ENCODE measurements around the gene ADGRA3. TPM values are rescaled to one million over a fixed set of nuclear protein-coding genes. Genes with fewer than 3 reads are reported as not detected.

ADGRA3 gene
- polyA plus RNA-seq, 1 donor from 2014 or later: 40.5 TPM

DNA sequence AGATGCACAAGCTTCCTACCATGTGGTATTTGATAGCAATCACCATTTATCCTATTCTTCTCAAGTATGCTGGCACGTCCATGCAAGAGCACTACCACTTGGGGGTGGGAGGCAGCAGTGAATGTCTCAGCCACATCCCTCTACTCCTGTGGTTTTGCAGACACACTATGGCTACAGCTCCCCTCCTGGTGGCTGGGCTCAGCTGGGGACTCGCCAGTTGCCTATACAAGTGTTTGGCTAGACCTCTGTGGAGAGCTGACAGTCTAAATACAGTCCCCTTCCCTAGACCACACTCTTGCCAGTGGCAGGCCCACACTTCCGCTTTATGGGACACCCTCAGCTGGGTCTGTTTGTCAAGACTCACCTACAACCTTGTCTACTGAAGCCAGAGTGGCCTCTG is 53.2 kb downstream of the ADGRA3 start:
- Histone ChIP-seq H3K9me3 (ENCODE audit: low read length) (no peaks in the 10 kb centered on the region), H2AFZ (ENCODE audit: low read depth, low read length) (no peak overlapping the region), H3F3A (ENCODE audit: insufficient read depth, low read length, poor library complexity, severe bottlenecking) (no peaks in the 10 kb centered on the region), H3K4me2 (ENCODE audit: low read length) (no peak overlapping the region), H3K4me3 (ENCODE audit: low read length) (no peak overlapping the region), H4K20me1 (ENCODE audit: insufficient read depth) (no peaks in the 10 kb centered on the region), H3K36me3 (ENCODE audit: insufficient read depth, low read length) (no peaks in the 10 kb centered on the region), H3K9me2 (ENCODE audit: insufficient read depth, low read length) (no peaks in the 10 kb centered on the region), H3K79me2 (replicated peaks; ENCODE audit: insufficient read depth, low read length) (no peaks in the 10 kb centered on the region), H3K9ac (ENCODE audit: low read length) (no peak overlapping the region), H3K27ac (ENCODE audit: low read length) (no peak overlapping the region), H3K27me3 (ENCODE audit: insufficient read depth, low read depth, low read length) (no peaks in the 10 kb centered on the region)
- TF ChIP-seq RAD21 (conservative IDR thresholded peaks at IDR 0.05) (no peak), EP300 (conservative IDR thresholded peaks at IDR 0.05; ENCODE audit: poor library complexity, severe bottlenecking) (no peak), TAF1 (IDR thresholded peaks at IDR 0.05; ENCODE audit: low read depth) (no peak), EZH2 (IDR thresholded peaks at IDR 0.05; ENCODE audit: borderline replicate concordance, insufficient read depth, low read length, poor library complexity, severe bottlenecking) (no peak), POLR2AphosphoS5 (IDR thresholded peaks at IDR 0.05) (no peak), MXI1 (conservative IDR thresholded peaks at IDR 0.05; ENCODE audit: poor library complexity, severe bottlenecking) (no peak), REST (IDR thresholded peaks at IDR 0.05; ENCODE audit: borderline replicate concordance) (no peak), SMC3 (conservative IDR thresholded peaks at IDR 0.05; ENCODE audit: poor library complexity) (no peak)
- TF ChIP-seq, protein P1, sequence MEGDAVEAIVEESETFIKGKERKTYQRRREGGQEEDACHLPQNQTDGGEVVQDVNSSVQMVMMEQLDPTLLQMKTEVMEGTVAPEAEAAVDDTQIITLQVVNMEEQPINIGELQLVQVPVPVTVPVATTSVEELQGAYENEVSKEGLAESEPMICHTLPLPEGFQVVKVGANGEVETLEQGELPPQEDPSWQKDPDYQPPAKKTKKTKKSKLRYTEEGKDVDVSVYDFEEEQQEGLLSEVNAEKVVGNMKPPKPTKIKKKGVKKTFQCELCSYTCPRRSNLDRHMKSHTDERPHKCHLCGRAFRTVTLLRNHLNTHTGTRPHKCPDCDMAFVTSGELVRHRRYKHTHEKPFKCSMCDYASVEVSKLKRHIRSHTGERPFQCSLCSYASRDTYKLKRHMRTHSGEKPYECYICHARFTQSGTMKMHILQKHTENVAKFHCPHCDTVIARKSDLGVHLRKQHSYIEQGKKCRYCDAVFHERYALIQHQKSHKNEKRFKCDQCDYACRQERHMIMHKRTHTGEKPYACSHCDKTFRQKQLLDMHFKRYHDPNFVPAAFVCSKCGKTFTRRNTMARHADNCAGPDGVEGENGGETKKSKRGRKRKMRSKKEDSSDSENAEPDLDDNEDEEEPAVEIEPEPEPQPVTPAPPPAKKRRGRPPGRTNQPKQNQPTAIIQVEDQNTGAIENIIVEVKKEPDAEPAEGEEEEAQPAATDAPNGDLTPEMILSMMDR (IDR thresholded peaks at IDR 0.05; ENCODE audit: poor library complexity, severe bottlenecking): no peak

DNA sequence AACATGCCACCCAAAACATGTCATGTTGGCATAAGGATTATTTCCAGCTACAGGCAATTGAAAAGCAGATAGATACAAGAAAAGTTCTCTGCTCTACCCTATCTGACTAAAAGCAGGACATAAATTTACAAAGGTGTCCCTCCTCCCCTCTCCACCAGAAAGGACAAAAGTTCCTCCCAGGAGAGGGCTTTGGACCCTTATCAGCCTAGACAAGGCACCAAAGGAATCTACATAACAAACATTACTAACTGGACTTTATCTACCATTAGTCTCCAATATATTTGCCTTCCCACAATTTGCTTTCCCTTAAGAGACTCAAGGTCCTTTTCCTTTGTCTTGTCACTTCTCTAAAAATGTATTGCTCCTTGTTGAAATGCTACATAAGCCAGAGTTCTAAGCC is 55.6 kb downstream of the ADGRA3 start:
- Histone ChIP-seq H4K20me1 (ENCODE audit: insufficient read depth) (no peaks in the 10 kb centered on the region), H3K9me3 (ENCODE audit: low read length) (no peaks in the 10 kb centered on the region), H3K4me3 (ENCODE audit: low read length) (no peak overlapping the region), H3F3A (ENCODE audit: insufficient read depth, low read length, poor library complexity, severe bottlenecking) (no peaks in the 10 kb centered on the region), H3K9me2 (ENCODE audit: insufficient read depth, low read length) (no peaks in the 10 kb centered on the region), H3K27me3 (ENCODE audit: insufficient read depth, low read depth, low read length) (no peaks in the 10 kb centered on the region), H3K27ac (ENCODE audit: low read length) (no peak overlapping the region), H3K4me2 (ENCODE audit: low read length) (no peak overlapping the region), H3K36me3 (ENCODE audit: insufficient read depth, low read length) (no peaks in the 10 kb centered on the region), H2AFZ (ENCODE audit: low read depth, low read length) (no peak overlapping the region), H3K79me2 (replicated peaks; ENCODE audit: insufficient read depth, low read length) (no peaks in the 10 kb centered on the region), H3K9ac (ENCODE audit: low read length) (no peak overlapping the region)
- TF ChIP-seq POLR2AphosphoS5 (IDR thresholded peaks at IDR 0.05) (no peak), RAD21 (conservative IDR thresholded peaks at IDR 0.05) (no peak), EZH2 (IDR thresholded peaks at IDR 0.05; ENCODE audit: borderline replicate concordance, insufficient read depth, low read length, poor library complexity, severe bottlenecking) (no peak), SMC3 (conservative IDR thresholded peaks at IDR 0.05; ENCODE audit: poor library complexity) (no peak), REST (IDR thresholded peaks at IDR 0.05; ENCODE audit: borderline replicate concordance) (no peak), MXI1 (conservative IDR thresholded peaks at IDR 0.05; ENCODE audit: poor library complexity, severe bottlenecking) (no peak), EP300 (conservative IDR thresholded peaks at IDR 0.05; ENCODE audit: poor library complexity, severe bottlenecking) (no peak), TAF1 (IDR thresholded peaks at IDR 0.05; ENCODE audit: low read depth) (no peak)
- TF ChIP-seq, protein P1 (IDR thresholded peaks at IDR 0.05; ENCODE audit: poor library complexity, severe bottlenecking): no peak
